Dedifferentiated amniotic fluid mesenchymal stem cell (primary cell): ENCODE data around the gene OR11H7.
"Not testable (repeated sequence)": the region's sequence is repeated elsewhere in the genome, so short reads cannot be mapped to it uniquely, and the experiment has no call there.

Source experiments
- DNase-seq: peaks from one replicate; pipeline ENCODE4 v3.0.0-alpha.2; 2016; ENCODE audit errors: extremely low spot score

OR11H7 gene

DNA sequence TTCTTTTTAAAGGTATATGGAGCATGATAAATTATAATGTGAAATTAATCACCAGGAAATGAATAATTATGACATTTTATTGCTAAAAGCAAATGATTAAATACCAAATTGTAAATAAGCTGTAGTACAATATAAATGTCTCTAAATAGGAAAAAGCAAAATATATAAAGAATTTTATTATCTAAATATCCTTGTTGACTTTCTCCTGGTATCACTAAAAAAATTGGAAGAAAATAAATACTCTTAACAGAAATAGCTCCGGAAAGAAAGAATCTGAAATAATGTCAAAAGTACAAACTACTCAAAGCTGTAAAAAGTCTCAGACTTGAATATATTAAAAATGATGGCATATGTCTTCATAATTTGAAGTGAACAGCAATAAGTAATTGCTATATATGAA, at the start of gene OR11H7:
Gene OR11H7, plus strand, starts transcription at position 301 of the 400 bp plus-strand sequence.
- DNase-seq: no peak

DNA sequence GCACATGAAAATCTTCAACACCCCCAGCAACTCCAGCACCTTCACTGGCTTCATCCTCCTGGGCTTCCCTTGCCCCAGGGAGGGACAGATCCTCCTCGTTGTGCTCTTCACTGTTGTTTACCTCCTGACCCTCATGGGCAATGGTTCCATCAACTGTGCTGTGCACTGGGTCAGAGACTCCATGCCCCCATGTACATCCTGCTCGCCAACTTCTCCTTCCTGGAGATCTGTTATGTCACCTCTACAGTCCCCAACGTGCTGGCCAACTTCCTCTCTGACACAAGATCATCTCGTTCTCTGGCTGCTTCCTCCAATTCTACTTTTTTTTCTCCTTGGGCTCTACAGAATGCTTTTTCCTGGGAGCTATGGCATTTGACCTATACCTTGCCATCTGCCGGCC, 49.6 kb upstream of the OR11H7 start:
- no peak for DNase-seq

DNA sequence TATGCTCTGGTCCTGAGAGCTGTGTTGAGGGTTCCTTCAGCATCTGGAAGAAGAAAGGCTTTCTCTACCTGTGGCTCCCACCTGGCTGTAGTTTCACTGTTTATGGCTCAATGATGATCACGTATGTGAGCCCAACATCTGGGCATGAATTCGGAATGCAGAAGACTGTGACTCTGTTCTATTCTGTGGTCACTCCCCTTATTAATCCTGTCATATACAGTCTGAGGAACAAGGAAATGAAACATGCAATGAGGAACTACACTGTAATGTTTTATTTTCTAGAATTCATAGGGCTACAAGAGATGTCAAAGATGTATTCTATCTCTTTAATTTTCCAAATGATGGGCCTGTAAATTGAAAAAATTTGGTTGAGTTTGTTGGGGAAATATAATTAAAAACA, 48.9 kb upstream of the OR11H7 start:
- DNase-seq: no peak

DNA sequence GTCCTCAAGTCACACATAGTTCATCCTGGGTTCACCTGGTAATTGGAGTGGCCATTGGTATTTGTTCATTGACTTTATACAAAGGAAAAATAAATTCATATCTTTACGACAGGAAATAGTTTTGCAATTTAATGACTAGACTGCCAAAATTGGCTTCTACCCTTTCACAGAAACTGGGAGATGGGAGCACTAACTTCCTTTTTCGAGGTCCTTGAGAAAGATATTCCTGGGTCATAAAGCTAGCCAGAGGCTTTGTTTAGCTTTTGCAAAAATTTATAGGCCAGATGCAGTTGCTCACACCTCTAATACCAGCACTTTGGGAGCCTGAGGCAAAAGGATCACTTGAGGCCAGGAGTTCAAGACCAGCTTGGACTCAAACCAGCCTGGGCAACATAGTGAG, 48.3 kb upstream of the OR11H7 start:
- DNase-seq: no peak

DNA sequence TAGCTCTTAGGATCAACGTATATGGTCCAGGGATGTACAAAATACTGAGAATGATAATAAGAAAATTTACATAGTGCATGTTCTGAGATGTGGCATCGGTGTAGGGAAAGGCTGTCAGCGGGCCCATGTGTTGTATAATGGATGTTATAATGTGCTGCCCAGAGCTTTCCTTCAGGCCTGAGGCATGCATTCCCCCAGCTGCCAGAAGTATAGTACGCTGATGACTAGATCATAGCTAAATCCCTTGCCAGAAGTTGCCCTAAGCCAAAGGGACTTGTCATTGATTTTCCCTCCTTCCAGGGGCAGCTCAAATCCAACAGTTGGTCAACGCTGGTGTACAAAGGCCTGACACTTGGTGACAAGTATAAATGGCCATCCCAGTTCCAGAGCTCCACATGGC, 44.6 kb upstream of the OR11H7 start:
- DNase-seq: no peak

DNA sequence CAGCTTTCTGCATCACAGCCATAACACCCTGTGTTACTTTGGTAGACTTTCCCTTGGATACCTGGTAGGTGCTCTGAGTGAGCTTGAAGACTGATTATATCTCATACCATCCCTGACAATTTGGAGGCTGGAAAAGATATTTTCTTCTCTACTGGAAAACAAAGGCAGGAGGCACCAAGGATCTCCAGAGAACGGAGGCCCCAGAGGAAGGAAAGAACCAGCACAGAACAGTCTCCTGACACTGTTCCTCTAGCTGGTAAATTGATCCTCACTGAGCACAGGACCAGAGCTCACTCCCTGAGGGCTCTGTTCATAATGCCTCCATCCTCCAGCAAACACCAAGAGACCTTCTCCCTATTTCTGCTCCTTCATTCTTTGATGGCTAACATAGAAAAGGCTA, 38.2 kb upstream of the OR11H7 start, which contains the start of gene OR11G2:
Gene OR11G2, plus strand, starts transcription at position 301 of the 400 bp plus-strand sequence. CDS start 6,542 bp downstream, outside the sequence.
- DNase-seq: no peak

DNA sequence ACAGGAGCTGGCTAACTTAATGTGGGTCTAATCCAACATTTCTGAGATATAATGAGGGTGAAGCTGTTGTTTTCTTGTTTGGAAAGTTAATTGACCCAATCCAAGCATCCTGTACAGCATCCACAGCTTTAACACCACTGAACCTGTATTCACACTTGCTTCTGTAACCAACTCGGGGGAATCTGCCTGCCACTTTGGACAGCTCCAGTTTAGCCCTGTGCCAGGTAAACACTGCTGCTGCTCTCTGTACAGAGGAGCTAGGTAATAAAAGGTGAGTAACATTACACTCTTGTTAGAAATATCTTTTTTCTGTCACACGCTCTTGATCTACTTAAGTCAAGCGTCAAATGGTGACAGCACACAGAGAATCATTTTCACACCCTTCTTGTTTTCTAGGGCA, 37.4 kb upstream of the OR11H7 start:
- no peak for DNase-seq

DNA sequence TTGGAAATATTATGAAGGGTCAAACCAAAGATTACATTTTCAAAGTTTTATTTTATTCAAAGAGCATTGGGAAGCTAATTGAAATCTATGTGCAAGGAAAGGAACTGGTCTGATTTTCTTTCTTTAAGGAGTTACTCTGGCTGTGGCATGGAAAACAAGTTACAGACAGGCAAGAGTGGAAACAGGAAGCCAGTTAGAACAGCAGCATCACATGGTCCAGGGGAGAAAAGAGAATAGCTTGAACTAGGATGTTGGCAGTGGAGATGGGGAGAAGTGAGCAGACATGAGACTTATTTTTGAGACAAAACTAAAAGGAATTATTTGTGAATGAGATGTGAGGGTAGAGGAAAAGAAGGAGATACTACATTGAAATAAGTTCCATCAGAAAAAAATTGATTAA, 34.7 kb upstream of the OR11H7 start:
- DNase-seq: no peak

DNA sequence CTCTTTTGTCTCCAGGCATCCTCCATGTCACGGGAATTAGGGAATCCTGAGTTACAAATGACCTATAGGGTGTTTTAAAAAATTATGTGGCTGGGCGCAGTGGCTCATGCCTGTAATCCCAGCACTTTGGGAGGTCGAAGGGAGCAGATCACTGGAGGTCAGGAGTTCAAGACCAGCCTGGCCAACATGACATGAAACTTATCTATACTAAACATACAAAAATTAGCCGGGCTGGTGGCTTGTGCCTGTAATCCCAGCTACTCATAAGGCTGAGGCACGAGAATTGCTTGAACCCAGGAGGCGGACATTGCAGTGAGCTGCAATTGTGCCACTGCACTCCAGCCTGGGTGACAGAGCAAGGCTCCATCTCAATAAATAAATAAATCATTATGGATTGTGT, 33.6 kb upstream of the OR11H7 start:
- not testable (repeated sequence) for DNase-seq

DNA sequence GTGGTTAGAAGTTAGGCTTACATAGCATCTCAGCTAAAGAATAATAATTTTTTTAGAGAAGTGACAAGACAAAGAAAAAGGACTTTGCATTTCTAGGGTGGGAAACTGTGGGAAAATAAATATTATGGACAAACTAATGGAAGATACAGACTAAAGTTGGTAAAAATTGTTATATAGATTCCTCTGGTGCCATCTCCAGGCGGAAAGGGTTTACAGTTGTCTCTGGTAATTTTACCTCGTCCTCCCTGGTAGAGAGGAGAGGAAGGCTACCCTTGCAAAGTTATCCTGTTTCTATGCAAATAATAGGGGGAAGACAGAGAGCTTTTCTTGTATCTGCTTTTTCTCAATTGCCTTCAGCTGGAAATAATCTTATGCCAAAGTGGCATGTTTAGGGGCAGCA, 32.9 kb upstream of the OR11H7 start:
- DNase-seq: no peak

DNA sequence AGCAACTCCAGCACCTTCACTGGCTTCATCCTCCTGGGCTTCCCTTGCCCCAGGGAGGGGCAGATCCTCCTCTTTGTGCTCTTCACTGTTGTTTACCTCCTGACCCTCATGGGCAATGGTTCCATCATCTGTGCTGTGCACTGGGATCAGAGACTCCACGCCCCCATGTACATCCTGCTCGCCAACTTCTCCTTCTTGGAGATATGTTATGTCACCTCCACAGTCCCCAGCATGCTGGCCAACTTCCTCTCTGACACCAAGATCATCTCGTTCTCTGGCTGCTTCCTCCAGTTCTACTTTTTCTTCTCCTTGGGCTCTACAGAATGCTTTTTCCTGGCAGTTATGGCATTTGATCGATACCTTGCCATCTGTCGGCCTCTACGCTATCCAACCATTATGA, 31.3 kb upstream of the OR11H7 start:
- DNase-seq: no peak

DNA sequence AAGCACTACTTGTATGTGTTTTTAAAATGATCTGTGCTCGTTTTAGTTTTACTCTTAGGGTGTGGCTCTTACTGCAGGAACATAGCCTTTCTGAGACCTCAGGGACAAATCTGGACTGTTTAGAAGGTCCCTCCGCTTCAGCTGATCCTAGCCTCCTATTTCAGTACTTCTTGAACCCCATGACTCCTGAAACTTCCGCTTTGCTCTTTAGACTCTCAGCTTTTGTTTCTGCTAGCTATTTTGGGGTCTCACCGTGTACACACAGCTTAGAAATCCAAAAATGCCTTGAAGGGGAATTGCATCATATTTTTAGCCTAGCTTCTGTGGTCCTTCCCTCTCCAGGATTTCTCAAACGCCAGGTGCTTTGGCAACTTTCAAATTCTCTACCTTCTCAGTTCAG, 29.8 kb upstream of the OR11H7 start:
- DNase-seq: no peak

DNA sequence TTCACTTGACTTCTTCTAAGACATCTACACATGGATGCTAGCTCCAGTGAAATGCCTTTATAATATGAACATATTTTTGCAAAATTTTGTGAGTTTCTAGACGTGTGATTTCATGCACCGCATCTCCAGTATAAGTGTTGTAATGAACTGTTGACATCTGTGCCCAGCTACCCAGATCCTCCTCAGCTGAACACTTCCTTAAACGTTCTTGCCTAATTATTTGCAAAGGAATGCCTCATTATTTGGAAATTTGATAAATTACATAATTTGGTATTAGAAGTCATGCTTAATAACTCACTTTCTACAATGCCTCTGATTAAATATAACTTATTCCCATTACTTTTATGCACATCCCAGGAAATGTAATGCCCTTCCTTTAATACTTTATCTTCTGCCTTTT, 24.1 kb upstream of the OR11H7 start:
- no peak for DNase-seq

DNA sequence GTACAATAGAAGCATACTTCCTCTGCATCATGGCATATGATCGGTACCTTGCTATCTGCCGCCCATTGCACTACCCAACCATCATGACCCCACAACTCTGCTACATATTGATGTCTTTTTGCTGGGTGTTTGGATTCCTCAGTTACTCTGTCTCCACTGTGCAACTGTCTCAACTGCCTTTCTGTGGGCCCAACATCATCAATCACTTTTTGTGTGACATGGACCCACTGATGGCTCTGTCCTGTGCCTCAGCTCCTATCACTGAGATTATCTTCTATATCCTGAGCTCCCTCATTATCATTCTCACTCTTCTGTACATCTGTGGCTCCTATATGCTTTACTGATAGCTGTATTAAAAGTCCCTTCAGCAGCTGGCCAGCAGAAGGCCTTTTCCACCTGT, 19.2 kb upstream of the OR11H7 start:
- no peak for DNase-seq

DNA sequence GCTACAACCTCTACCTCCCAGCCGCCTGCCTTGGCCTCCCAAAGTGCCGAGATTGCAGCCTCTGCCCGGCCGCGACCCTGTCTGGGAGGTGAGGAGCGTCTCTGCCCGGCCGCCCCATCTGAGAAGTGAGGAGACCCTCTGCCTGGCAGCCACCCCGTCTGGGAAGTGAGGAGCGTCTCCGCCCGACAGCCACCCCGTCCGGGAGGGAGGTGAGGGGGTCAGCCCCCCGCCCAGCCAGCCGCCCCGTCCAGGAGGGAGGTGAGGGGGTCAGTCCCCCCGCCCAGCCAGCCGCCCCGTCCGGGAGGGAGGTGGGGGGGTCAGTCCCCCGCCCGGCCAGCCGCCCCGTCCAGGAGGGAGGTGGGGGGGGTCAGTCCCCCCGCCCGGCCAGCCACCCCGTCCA, 16.4 kb upstream of the OR11H7 start:
- not testable (repeated sequence) for DNase-seq

DNA sequence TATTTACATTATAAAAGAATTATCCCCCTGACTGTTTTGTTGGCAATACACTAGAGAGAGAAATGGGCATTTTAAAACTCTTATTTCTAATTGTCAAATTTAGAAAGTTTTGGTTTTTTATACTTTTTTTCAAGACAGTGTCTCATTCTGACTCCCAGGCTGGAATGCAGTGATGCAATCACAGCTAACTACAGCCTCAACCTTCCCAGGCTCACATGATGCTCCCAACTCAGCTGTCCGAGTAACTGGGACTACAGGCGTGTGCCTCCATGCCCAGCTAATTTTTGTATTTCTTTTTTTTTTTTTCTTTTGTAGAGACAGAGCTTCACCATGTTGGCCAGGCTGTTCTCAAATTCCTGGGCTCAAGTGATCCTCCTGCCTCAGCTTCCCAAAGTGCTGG, 13.6 kb upstream of the OR11H7 start:
- no peak for DNase-seq

DNA sequence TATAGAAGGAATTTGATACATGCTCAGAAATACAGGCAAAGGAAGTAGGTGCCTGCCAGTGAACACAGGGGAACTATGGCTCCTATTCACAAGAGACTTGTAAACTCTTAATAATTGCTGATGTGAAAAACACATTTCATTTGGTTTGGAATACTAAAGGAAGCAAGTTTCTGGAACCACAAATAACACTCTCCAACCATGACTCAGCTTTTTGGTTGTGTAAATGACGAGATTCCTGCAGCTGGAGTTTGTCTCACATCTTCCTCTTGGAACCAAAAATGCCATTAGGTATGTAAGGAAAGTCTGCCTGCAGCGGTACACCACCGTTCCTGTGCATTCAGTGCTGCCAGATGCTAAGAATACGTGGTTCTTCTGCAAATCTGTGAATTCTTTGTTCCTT, 9.7 kb upstream of the OR11H7 start:
- DNase-seq: no peak

DNA sequence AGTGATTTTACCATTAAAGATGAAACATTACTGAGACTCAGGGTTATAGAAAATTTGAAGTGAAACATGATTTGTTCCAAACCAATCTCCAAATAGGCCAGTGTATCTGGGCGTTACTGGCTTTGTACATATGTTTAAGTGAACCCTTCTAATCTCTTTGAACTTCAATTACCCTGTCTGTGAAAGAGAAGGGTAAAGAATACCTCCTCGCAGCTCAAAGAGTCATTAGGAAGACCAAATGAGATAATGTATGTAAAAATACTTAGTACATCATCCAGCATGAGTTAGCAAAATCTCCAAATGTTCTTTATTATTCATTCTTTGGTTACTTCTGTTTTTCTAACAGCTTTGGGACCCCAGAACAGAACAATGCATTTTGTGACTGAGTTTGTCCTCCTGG, 5.4 kb upstream of the OR11H7 start, which contains the start of gene OR11H6:
Gene OR11H6, plus strand, starts transcription at position 301 of the 400 bp plus-strand sequence. Its CDS starts 0 bp downstream, at position 301.
- DNase-seq: no peak

DNA sequence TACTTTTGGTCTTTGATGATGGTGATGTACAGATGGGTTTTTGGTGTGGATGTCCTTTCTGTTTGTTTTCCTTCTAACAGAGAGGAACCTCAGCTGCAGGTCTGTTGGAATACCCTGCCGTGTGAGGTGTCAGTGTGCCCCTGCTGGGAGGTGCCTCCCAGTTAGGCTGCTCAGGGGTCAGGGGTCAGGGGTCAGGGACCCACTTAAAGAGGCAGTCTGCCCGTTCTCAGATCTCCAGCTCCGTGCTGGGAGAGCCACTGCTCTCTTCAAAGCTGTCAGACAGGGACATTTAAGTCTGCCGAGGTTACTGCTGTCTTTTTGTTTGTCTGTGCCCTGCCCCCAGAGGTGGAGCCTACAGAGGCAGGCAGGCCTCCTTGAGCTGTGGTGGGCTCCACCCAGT, 6.6 kb downstream of the OR11H7 start:
- not testable (repeated sequence) for DNase-seq

DNA sequence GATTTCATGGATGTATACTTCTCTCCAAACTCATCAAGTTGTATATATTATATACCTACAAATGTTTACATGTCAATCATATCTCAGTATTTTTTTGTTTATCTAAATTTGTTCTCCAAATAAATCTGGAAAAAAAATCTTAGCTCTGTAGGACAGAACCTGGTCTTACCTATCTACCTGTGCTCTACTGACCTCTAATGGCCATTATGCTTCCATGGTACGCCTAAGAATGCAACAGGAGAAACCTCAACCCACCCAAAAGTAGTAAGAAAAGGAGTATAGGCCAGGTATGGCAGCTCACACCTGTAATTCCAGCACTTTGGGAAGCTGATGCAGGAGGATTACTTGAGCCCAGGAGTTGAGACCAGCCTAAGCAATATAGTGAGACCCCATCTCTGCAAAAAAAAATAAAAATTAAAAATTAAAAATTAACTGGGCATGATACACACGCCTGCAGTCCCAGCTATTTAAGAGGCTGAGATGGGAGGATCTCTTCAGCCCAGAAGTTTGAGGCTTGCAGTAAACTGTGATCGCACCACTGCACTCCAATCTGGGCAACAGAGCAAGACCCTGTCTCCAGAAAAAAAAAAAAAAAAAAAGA, 19.0 kb downstream of the OR11H7 start:
- no peak for DNase-seq

DNA sequence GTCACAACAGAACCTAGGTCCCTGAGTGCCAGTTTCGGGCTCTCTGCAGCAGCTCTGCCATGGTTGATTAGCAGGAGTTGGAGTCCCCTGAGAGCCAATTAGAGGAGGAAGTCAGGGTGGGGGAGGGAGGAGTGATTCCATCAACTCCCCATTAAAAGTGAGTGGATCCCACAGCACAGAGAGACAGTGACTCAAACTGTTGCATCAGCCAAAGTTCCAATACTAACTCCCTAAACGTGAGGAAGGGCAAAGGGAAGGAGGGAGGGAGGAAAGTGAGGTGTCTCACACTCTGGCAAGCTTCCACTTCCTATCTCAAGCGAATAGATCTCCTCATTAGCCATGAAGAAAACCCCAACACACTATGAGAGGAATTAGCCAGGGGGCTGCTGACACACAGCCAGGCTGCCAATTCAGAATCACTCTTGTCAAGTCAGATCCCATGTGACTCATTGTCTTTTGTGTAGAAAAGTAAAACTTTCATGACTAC, 33.9 kb downstream of the OR11H7 start:
- DNase-seq: no peak

DNA sequence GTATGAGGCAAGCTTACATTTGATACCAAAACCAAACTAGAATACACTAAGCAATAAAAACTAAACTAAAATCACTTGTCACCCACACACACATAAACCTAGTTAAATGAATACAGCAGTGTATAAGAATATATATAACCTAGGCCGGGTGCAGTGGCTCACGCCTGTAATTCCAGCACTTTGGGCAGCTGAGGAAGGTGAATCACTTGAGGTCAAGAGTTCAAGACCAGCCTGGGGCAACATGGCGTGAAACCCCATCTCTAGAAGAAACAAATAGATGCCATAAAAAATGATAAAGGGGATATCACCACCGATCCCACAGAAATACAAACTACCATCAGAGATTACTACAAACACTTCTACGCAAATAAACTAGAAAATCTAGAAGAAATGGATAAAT, 35.6 kb downstream of the OR11H7 start:
- not testable (repeated sequence) for DNase-seq

DNA sequence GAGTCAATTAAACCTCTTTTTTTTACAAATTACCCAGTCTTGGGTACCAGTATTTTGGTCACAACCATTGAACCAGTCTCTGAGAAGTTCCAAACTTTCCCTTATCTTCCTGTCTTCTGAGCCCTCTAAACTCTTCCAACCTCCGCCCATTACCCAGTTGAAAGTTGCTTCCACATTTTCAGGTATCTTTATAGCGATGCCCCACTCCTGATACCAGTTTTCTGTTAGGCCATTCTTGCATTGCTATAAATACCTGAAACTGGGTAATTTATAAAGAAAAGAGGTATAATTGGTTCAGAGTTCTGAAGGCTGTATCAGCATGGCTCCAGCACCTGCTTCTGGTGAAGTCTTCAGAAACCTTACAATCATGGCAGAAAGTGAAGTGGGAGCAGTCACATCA, 45.3 kb downstream of the OR11H7 start:
- no peak for DNase-seq

DNA sequence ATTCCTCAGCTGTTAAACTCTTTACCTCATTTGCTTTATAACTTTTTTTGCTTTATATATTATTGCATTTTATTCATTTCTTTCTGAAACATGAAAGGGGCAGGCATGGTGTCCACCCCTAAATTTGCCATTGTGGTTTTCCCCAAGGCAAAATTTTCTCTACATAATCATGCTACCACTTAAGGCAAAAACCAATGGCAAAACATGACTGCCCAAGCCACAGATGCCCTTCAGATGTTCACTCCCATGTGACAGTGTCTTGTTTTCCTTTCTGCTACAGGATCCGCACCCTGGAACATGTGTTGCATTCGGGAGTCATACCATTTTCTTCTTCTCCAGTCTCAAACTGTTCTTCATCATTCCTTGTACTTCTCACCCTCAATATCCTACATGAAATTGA, 48.6 kb downstream of the OR11H7 start:
- DNase-seq: no peak
